ENCODE results near the gene CORIN.
"Not testable (repeated sequence)": the region's sequence is repeated elsewhere in the genome, so short reads cannot be mapped to it uniquely, and the experiment has no call there.

CORIN gene

DNA sequence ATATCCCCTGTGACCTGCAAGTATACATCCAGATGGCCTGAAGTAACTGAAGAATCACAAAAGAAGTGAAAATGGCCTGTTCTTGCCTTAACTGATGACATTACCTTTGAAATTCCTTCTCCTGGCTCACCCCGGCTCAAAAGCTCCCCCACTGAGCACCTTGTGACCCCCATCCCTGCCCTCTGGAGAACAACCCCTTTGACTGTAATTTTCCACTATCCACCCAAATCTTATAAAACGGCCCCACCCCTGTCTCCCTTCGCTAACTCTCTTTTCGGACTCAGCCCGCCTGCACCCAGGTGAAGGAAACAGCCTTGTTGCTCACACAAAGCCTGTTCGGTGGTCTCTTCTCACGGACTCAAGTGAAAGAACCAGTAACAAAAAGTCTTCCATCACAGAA lies 69.9 kb downstream of the CORIN start:
- not testable (repeated sequence) for DNase-seq (ENCODE audit: low spot score)

GRCh38 chr4:47763279-47763678 lies 74.6 kb downstream of the CORIN start:
- DNase-seq (ENCODE audit: low spot score): no peak

DNA sequence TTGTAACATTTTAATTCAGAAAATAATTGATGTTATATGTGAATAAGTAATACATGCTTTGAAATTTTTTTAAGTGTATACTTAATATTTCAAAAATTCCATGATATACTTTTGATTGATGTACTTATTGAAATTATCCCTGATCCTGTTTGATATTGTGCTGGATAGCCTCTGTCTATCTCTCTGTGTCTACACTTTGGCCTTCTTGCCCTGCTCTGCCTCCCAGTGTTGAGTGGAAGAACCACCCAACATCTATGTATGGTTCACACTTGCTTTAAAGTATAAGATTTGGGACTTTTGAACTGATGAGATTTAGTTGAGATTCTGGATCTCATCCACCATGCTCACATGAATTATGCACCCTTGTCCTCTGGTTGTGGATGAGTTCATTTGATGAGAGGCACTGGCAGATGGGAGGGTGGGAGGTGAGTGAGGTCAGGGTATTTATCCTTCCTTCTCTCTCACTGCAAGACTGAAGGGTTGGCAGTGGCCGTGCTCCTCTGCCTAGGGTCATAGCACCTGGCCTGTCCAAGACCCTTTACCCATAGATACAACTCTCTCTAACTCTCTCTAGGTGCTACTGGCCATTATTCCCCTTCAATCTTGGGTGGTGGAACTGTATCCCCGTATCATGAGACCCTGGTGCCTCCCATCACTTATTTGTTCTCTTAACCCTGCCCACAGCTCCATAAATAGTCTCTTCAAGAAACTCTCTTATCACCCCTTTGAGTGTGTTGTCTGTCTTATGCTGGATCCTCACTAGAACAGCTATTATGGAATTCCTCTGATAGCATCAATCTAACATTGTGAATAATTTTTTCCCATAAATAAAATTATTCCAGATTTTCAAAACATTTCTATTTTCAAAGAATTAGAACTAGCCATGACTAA lies 75.2 kb downstream of the CORIN start:
- no peak for DNase-seq (ENCODE audit: low spot score)

- not testable (repeated sequence) for DNase-seq (ENCODE audit: low spot score)
These were observed 84.6 kb downstream of the CORIN start for GRCh38 chr4:47753316-47753715.

GRCh38 chr4:47752214-47752613 lies 85.7 kb downstream of the CORIN start:
- no peak for DNase-seq (ENCODE audit: low spot score)

- DNase-seq (ENCODE audit: low spot score): no peak
These were observed 87.1 kb downstream of the CORIN start for GRCh38 chr4:47750788-47751187.

DNA sequence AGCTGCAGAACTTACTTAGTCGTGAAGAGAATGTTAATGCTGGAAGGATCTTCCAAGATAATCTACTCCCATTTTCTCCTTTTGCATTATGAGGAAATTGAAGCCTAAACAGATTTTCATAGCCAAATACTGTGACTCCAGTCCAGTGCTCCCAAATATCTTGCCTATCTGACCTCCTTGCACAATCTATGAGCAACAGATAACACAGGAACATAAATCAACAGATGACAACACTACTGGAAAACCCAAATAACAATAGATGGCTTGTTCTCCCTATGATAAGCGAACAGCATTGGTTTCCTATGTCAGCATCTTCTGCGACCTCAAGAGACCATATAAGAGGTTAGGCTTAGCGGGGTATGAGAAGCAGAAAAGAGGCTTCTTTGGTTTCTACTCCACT lies 88.0 kb downstream of the CORIN start:
- no peak for DNase-seq (ENCODE audit: low spot score)

GRCh38 chr4:47749060-47749459 lies 88.8 kb downstream of the CORIN start:
- DNase-seq (ENCODE audit: low spot score): no peak

DNA sequence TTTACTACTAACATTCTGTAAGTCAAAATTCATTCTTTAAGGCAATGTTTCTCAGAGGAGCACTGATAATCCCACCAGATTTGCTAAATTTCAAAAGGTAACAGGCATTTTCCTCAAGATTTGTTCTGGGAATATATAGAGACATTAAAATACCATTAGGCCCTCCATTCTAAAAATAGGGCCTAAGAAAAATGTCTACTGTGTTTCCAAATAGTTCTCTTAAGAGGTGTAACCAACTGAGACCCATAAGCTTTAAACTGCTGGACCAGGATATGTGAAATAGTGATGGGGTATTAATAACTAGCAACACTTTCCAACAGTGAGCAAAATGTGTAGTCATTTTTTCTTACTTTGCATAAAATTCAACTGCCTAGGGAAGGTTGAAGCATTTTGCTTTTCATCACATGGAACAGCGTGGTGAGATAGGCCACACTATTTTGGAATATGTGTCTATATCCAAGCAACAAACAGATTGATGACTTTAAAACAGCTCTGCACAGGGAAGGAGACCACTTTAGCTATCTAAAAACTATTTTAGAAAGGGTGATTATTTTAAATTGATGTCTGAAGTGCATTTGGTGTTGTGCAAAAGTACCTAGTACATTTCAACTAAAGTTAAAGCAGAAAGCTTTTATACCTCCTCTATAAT lies 89.9 kb downstream of the CORIN start:
- DNase-seq (ENCODE audit: low spot score): no peak

DNA sequence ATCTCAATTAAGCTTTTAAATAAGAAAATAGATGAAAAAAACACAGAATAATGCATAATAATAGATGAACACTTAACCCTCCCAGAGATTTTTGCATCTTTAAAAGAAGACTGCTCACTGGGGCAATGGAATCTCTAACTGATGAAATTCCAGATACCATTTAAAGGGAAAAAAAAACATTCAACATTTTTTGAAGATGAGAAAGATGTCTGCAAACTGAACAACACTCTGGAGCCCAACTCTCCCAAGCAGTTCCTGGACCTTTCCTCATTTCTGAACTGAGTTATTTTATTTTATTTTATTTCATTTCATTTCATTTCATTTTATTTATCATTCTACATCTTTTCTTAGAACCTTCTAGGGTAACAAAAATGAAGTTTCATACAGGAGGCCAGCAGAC lies 90.7 kb downstream of the CORIN start:
- DNase-seq (ENCODE audit: low spot score): no peak

DNA sequence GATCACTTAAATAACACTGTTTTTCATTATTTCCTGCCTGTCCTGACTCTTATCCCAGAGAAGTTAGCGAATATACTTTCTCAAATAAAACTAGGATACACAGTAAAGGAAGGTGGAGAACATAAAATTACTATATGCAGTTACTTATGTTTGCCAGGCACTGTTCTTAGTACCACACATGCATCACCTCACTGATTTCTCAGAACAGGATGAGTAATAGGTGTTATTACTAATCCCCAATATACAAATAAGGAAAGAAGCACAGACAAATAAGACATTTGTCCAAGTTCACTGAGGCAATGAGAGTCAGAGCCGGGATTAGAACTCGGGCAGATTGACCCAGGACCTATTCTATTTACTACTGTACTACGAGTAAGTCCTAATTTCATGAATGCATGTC lies 91.7 kb downstream of the CORIN start:
- no peak for DNase-seq (ENCODE audit: low spot score)

DNA sequence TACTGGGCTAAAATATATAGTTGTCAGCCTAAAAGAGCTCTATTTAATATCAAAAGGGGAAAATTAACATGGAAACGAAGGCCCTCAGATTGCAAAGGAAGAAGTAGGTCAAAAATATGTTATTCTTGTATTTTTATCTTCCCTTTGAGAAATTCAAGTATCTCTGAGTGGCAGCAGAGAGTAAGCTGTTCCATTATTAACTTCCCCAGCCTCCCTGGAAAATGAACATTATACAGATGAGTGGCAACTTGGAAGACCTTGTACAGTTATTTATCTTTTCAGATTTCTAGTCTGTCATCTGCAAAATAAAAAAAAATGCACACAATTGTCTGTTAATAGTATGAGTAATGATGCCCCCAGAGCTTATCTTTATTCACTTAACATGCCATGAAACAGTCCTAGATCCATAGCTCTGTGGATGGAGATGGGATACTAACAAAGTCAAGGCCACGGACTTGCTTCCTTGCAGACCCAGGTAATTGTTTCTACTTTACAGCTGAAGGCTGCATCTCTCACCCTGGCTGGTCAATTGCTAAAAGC lies 93.0 kb downstream of the CORIN start:
- no peak for DNase-seq (ENCODE audit: low spot score)

- no peak for DNase-seq (ENCODE audit: low spot score)
These were observed 93.6 kb downstream of the CORIN start for GRCh38 chr4:47744253-47744652.

DNA sequence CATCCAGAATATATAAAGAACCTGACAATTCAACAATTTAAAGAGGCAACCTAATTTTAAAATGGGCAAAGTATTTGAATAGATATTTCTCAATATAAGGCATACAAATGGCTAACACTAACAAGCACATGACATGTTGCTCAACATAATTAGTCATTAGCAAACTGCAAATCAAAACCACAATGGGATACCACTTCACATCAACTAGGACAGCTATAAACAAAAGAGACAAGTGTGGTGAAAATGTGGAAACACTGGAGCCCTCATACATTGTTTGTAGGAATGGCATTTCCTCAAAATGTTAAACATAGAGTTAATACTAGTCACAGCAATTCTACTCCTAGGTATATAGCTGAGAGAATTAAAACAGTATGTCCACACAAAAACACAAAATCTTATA lies 96.7 kb downstream of the CORIN start:
- no peak for DNase-seq (ENCODE audit: low spot score)

DNA sequence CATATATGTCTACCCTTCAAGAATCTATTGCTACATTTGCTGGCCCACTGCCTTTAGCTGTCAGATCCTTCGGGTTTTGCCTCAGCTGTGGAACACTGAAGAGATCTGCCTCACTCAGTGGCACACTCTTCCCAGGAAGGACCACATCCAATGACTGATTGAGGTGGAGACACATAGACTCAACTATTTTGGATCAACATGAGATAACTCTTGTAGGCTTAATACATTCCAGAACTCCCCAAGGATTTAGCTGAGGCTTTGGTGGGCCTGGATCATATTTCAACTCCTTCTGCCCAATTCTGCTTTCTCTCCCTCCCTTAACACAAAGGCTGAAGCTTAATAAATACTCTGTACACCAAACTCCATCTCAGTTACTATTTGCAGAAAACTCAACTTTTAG lies 100.5 kb downstream of the CORIN start:
- DNase-seq (ENCODE audit: low spot score): no peak

DNA sequence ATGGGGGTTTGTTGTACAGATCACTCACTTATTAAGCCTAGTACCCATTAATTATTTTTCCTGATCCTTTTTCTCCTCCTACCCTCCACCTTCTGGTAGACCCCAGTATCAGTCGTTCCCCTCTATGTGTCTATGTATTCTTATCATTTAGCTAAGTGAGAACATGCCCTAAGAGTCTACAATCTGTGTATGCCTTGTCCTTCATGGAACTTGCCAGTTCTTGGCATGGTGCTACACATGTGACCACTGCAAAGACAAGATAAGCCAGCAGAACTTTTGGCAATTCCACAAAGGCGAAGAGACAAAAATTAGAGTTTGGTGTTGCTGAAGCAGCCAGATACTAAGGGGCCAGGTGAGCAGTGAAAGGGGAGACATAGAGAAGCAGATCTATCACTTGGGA lies 101.3 kb downstream of the CORIN start:
- no peak for DNase-seq (ENCODE audit: low spot score)

DNA sequence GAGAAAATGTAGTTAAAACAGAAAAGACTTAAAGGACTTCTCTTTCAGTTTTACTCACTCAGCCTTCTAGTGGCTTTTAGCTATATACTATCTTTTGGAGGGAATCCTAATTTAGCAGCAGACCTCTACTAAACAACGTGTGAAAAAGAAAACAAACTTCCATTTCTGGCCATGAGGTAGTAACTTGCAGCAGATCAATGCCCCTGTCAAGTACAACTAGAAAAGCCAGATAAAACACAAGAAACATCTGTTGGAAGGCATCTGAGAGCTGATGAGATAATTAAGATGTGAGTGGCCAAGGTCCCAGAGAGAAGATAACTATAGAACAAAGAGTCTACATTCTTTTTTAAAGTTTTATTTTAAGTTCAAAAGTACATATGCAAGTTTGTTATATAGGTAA lies 101.7 kb downstream of the CORIN start:
- no peak for DNase-seq (ENCODE audit: low spot score)

GRCh38 chr4:47733302-47734175 lies 104.3 kb downstream of the CORIN start:
- no peak for DNase-seq (ENCODE audit: low spot score)

- no peak for DNase-seq (ENCODE audit: low spot score)
These were observed 106.7 kb downstream of the CORIN start for GRCh38 chr4:47731182-47731581.

DNA sequence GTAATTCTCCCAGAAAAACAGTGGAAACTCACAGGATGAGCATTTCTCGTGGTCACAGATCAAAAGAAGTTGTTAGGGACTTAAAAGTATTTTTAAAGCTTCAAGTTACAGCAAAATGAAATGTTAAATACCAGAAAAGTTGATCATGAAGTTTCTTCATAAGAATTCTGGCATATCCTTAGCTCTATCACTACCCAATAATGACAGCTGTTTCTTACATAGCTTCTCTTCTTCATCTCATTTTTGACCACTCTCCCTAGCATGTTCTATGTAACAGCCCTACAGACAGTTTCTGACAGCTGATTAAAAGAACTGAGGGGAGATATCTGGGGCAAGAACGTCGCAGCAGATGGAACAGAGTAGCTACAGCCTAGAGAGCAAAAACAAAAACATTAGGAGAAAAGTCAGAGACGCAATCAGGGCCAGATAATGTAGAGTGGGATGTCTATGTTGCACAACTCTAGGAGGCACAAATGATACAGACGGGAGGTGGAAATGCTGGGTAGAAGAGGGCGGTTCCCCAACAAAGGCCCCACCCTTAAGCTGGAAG lies 108.7 kb downstream of the CORIN start:
- no peak for DNase-seq (ENCODE audit: low spot score)

DNA sequence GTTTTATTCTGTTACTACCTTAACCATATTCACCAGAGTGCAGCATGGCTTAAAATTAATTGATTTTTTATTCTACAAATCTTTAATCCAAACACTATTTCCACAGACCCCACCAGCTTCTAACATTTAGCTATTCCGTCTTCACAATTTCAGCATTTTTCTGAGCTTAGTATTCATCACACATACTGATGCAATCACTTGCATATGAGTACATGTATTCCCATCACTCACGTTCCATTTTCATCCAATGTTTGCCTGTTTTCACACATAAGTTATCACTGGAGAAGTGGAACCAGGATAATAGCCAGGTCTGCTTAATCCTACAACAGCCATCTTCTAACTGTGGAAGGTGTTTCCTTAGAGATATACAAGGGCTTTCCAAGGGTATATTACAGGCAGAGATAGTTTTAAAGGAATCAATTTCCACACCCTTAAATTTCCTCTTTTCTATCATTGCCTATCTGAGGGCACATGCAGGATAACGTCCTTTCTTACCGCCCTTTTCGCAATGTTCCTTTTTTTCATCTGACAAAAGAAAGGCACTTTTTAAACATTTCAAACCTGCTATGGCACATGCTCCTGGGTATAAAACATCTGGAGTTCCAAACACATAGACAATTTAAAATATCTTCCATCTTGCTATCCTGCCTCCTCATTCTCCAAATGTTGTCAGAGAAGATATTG lies 115.8 kb downstream of the CORIN start:
- no peak for DNase-seq (ENCODE audit: low spot score)
